HG03439 (cell line): Measurements from ENCODE around the gene SPATA31C2.
"Not testable (repeated sequence)": the region's sequence is repeated elsewhere in the genome, so short reads cannot be mapped to it uniquely, and the experiment has no call there.

Experiments used
- ATAC-seq: cut with Tn5 transposase; IDR thresholded peaks from one replicate; pipeline ENCODE4 v1.9.1; 2021; ENCODE audit warnings: mild to moderate bottlenecking, moderate library complexity; ENCODE audit not compliant: unreplicated experiment

SPATA31C2 gene

DNA sequence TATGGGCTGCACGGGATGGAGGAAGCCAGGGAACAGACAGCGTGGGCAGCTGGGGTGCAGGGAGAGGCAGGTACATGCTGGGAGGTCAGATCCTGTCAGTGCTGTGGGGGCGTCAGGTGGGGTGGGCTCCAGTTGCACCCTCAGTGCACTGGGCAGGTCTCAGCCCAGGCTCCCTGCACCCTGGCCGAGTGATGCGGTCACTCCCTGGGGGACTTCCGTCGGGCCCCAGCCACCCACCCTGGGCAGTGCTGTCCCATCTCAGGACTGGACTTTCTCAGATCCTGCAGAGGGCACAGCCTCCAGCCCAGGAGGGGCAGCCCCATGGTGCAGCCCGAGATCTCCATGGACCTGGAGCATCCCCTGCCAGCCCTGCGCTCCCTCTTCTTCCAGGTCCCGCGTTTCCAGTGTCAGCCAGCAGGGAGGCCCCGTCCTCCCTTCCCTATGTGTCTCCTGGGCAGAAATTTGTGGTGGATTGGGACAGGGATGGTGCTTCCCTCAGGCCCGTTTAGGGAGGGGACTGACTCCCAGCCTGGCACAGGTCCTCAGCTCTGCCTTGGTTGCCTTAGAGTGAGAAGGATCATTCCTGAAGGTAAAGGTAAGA, 10.5 kb downstream of the SPATA31C2 start:
- ATAC-seq: not testable (repeated sequence)

DNA sequence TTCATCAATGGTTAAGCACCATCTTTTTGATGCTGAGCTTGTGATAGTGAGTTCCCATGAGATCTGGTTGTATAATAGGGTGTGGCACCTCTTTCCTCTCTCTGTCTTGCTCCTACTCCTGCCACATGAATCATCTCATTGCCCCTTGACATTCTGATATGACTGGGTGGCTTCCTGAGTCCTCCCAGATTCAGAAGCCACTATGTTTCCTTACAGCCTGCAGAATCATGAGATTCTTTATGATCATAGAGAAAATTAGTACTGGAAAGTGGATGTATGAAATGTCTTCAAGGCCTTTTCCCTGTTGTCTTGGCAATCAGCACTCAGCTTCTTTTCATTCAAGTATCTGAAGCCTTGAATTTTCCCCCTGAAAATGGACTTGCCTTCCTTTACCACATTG, 14.9 kb downstream of the SPATA31C2 start:
- ATAC-seq: not testable (repeated sequence)

DNA sequence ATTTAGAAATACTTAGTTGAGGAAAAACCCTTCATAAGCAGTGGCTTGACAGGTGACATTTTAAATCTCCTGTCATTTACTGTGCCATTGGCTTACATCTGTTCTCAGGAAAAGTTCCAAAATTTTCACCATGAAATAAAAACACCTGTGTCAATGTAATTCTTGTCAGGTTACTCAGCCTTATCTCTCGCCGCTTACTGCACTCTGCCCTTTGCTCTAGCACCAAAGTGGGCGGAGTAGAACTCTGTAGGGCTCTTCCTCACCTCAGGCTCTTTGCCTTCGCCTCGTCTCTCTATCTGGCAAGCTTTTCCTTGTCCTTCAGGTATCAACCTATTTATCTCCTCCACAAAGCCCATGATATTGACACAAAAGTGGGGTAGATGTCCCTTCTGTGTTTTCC, 20.2 kb downstream of the SPATA31C2 start:
- not testable (repeated sequence) for ATAC-seq

DNA sequence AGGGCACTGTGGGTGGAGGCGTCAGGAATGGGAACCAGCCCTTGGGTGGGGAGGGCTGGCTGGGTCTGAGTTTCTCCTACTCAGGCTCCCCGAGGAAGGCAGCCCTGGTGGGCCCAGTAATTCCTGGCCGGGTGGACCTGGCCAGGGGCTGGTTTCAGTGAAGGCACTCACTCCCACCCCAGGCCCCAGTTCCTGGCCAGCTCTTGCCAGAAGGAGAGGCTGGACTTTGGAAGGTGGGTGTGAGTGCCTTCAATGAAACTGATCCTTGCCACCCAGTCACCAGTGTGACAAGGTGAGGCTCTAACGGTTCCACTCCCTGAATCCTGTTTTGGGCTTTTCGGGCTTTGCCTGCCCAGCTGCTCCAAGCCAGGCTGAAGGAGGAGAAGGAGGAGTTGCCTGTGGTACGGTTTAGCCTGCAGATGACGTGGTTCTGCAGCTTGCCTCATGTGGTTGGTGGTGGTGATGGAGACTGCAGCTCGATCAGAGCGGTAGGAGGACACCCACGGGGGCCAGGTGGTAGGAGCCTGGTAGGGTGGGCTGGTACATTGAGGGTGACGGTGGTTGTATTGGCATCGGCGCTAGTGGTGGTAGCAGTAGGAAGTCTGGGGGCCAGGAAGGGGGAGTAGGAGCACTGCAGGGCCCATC, 23.2 kb downstream of the SPATA31C2 start:
- not testable (repeated sequence) for ATAC-seq

DNA sequence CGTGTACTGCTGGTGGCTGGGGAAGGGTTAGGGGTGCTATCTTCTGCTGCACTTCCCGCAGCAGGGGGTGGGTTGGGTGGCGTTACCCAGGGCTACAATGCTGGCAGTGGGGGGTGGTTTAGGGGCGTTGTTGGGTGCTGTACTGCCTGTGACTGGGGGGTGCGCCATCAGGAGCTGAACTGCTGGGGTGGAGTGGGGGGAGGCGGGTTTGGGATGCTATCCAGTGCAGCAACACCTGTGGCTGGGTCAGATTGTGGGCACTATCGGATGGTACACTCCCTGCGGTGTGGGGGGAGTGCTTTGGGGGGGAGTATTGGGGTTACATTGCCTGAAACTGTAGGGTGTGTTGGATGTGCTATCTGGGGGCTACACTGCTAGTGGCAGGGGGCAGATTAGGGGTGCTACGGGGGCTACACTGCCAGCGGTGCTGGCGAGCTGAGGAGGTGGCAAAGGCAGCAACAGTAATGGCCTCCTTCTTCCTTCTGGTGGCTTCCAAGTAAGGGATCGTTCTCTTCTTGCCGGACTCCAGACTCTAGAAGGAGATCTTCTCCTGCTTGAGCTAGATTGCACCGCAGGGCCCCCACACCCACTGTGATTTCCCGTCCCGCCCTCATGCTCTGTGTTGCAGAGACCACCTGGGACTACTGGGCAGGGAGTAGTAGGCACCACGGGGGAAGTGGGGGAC, 23.9 kb downstream of the SPATA31C2 start:
- not testable (repeated sequence) for ATAC-seq

DNA sequence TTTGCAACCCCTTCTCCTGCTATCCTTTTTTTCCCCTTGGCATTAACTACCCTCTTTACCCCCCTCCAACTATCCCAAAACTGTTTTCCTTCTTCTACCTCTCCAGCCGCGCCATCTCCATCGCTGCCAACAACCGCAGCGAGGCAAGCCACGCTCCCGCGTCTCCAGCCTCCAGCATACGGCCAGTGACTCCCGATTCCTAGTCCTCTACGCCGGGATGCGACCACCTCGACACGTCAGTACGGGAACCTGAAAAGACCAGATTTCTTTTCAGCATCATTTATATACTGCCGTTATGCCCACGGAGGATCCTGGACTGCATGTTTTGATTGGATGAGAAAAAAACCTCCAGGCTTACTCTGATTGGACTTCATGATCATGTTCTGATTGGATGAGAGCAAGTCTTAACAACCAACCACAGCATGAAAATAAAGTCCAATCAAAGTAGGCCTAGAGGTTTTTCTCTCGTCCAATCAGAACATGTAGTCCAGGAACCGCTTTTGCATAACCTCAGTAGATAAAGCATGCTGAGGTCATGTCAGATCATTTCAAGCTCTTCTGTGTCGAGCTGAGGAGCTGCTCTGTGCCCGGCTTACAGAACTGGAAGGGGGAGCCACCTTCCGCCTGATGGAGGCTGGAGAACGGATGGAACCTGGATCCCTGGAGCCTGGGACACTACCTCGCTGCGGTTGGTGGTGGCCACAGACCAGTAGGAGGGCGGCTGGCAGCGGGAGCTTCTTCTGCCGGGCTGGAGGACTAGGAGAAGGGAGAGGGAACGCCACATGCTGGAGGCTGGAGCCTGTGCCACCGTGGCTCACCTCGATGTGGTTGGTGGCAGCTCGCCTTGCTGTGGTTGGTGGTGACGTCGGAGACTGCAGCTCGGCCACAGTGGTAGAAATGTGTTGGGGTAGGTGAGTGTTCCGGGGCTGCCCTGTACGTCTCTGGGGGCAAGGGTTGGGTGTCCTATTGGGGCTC, 24.8 kb downstream of the SPATA31C2 start:
- ATAC-seq: not testable (repeated sequence)

DNA sequence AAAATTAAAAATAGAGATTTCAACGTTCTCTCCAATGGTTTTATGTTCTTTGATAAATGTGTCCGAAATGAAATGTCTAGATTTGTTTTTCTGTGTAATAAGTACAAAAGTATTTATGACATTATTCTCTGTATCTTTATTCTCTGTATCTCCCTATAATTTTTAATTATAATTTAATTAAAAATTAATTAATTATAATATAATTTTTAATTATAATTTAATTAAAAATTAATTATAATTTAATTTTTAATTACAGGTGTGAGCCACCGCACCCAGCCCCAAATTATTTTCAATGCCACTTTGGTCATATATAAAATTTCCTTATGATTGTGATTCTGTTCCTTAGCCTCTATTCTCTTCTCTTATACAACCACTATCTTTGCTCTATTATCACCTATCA, 28.2 kb downstream of the SPATA31C2 start:
- ATAC-seq: no peak

DNA sequence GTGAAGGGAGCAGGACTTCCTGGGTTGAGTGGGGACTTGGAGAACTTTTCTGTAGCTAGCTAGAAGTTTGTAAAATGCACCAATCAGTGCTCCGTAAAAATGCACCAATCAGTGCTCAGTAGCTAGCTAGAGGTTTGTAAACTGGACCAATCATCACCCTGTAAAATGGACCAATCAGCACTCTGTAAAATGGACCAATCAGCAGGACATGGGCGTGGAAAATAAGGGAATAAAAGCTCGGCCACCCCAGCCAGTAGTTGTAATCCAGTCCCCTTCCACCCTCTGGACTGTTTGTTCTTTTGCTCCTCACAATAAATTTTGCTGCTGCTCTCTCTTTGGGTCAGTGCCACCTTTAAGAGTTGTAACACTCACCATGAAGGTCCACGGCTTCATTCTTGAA, 29.5 kb downstream of the SPATA31C2 start:
- no peak for ATAC-seq

DNA sequence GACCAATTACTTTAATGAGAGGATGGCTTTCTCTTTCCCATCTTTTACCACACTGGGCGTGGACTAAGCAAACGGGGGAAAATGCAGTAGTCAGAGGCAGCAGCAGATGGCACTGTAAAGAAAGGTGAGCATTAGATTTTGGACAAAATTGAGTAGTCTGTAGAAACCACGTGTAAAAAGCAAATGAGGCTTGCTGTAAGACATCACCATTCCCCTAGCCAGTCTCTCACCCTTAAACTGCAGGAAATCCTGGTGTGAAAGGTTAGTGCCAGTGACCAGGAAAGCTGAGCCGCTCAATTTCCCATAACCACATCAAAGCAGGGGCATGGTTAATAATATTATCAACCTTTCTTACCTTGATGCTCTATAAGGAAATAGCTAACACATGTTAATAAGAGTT, 31.8 kb downstream of the SPATA31C2 start:
- no peak for ATAC-seq

DNA sequence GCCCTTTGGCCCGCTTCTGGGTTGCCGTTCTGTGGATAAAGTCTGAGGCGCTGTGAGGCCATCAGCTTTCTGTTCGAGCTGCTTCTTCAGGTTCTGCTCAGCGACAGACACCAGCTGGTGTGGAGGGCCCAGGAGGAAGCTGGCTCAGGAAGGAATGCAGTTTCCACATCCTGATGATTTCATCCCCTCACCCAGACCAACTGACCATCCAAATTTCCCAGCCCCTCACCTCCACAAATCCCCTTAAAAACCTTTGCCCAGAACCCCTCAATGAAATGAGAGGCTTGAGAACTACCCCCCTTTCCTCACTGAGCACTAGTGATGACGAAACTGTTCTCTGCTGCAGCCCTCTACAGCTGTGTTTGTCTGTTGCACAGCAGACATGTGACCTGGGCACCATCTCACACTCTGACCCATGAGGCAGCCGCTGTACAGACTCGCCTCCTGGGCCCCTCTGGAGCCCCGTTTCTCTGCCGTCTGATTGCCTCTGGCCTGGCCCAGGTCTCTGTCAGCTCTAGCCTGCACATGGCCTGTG, 45.4 kb downstream of the SPATA31C2 start:
- ATAC-seq: no peak

DNA sequence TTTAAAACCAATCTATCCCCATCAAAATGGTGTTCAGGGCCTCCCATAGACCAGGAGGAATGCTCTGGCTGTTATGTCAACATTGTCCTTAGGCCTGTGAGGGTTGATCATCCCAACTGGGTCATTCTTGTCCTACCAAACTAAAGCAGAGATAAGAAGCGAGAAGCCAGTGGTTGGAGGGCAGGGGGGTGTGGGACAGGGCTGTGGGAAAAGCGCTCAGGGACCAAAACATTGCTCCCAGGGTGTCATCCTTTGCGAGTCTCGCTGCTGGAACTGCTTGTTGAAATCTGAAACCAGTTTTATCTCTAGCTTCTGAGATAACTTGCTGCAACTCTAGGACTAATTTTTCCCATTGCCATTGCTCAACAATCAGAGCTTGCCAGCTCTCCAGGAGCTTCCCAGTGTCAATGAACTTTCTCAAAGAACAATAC, 48.1 kb downstream of the SPATA31C2 start:
- no peak for ATAC-seq

DNA sequence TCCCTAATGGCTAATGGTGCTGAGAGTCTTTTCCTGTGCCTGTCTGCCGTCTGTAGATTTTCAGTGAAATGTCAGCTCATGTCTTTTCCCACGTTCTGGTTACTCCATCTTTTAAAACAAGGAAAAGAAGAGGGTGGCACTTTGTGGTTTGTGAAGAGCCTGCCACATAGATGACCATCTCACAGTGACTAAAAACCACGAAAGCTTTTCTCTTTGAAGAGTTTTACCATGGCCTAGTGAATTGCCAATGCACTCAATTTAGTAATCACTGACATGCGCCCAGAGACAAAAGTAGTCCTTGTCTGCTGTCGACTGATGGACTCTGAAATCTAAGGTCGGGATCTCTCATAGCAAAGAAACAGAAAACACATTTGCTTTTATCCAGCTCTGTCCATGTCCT, 50.4 kb downstream of the SPATA31C2 start:
- ATAC-seq: no peak

DNA sequence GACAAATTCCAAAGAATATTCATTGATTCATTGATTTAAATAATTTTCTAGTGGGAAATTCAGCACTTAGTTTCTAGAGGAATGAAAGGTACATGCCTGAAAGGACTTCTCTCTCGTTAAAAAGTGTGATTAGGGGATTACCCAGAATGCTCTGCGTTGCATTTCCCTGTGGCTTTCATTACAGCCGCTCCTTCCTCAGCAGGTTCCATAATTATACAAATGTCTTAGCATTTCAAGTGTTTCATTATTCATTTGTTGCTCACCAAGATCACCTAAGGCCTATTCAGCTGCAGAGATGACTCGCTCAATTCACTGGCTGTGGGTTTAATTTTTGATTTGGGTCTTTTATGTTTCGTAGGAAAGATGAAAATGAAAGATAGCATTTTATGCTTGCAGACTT, 52.8 kb downstream of the SPATA31C2 start:
- no peak for ATAC-seq

DNA sequence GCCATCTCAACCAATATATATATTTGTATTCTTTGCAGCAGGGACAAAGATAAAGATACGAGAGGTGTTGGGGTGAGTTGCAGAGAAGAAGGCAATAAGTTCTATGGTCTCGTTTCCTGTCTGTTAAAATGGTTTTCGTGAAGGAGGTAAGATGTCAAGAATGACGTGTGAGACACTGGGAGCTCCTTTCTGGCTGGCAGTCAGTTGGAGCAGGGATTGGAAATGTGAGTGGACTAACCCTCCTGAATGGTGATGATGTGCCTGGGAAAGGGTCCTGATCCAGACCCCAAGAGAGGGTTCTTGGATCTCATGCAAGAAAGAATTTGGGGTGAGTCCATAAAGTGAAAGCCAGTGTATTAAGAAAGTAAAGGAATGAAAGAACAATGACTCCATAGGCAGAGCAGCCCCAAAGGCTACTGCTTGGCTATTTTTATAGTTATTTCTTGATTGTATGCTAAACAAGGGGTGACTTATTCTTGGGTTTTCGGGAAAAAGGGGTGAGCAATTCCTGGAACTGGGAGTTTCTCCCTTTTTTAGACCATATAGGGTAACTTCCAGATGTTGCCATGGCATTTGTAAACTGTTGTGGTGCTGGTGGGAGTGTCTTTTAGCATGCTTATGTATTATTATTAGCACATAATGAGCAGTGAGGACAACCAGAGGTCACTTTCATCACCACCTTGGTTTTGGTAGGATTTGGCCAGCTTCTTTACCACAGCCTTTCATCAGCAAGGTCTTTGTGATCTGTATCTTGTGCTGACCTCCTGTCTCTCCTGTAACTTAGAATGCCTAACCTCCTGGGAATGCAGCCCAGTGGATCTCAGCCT, 53.7 kb downstream of the SPATA31C2 start:
- no peak for ATAC-seq
